K562 (cell line): Measurements from ENCODE around the gene SLC26A1. TPM values are rescaled to one million over a fixed set of nuclear protein-coding genes. Genes with fewer than 3 reads are reported as not detected.

Experiments
- ATAC-seq: fragments of 200-7000 bp; cut with Tn5 transposase; 3 replicates; pipeline ENCODE4 v1.9.1; 2020; ENCODE audit warnings: moderate library complexity
- BruUV-seq: library from RNA; stranded (reverse); fragments of 400-500 nt; replicated peaks from 2 replicates; lab custom pipeline; 2021; lab: Mats Ljungman, UMichigan
- CTCF ChIA-PET: fragments of 300-600 bp; formaldehyde crosslinking; extraction: SDS; loops from one replicate; lab custom pipeline; 2021; ENCODE audit warnings: low intra/inter-chr PET ratio; lab: Yijun Ruan, JAX
- POLR2A ChIA-PET: fragments of 300-600, 350-650 bp; sonication (Branson Sonifier 250); formaldehyde crosslinking; extraction: SDS; loops from one replicate; lab custom pipeline; 2021; ENCODE audit warnings: antibody characterized with exemption, inconsistent platforms; lab: Yijun Ruan, JAX
- DNase-seq, 4 experiments: peaks; one replicate each; pipeline versions ENCODE4 v3.0.0 to v3.0.0-alpha.2; 2011 to 2018; ENCODE audit warnings: low spot score in 3 of 4, mixed read lengths in 3 of 4; ENCODE audit errors: extremely low read depth in 1 of 4
- FAIRE-seq: peaks from 2 replicates; lab custom pipeline; 2011; peaks lifted over from hg19 to GRCh38; lab: Jason Lieb, UNC
- H2AFZ ChIP-seq: 2 replicates; pipeline ENCODE4 v1.6.0; 2011; ENCODE audit warnings: low read depth, low read length, control low read depth, inconsistent platforms
- H3K27ac ChIP-seq: fragments of 200-600 bp; 3 replicates; pipeline ENCODE4 v1.8.0; 2011; ENCODE audit warnings: low read depth, mild to moderate bottlenecking, control low read depth, inconsistent platforms, low read length, moderate library complexity, mixed read lengths; ENCODE audit errors: extremely low read depth
- H3K27me3 ChIP-seq, 2 experiments: fragments of 300-600 bp in 1 of 2; 2 replicates in 1 of 2; 3 replicates in 1 of 2; pipeline versions ENCODE4 v1.6.0 to v1.8.0; 2011; ENCODE audit warnings: inconsistent platforms in 2 of 2, low read length in 2 of 2, mild to moderate bottlenecking in 1 of 2, mixed read lengths in 1 of 2, moderate library complexity in 1 of 2; ENCODE audit not compliant: control insufficient read depth in 2 of 2, insufficient read depth in 2 of 2
- H3K36me3 ChIP-seq: fragments of 300-600 bp; 3 replicates; pipeline ENCODE4 v1.8.0; 2011; ENCODE audit warnings: mild to moderate bottlenecking, low read length, inconsistent platforms; ENCODE audit not compliant: control insufficient read depth, insufficient read depth
- H3K4me1 ChIP-seq, 2 experiments: fragments of 200-600 bp in 1 of 2; replicated peaks in 1 of 2; 2 replicates in 1 of 2; 3 replicates in 1 of 2; pipeline versions ENCODE4 v1.5.1 to v1.8.0; 2011; ENCODE audit warnings: inconsistent platforms in 2 of 2, low read length in 2 of 2, mild to moderate bottlenecking in 1 of 2, mixed read lengths in 1 of 2, moderate library complexity in 1 of 2; ENCODE audit not compliant: control insufficient read depth in 2 of 2, insufficient read depth in 2 of 2
- H3K4me2 ChIP-seq: 2 replicates; pipeline ENCODE4 v1.6.1; 2011; ENCODE audit warnings: low read length, control low read depth, inconsistent platforms, mixed read lengths; ENCODE audit not compliant: insufficient read depth
- H3K4me3 ChIP-seq: fragments of 200-600 bp; sonication (generic), shearing (Covaris generic); 2 replicates; pipeline ENCODE4 v1.5.1; 2016; ENCODE audit warnings: control low read depth, inconsistent platforms
- H3K79me2 ChIP-seq: fragments of 200-600 bp; 3 replicates; pipeline ENCODE4 v1.8.0; 2011; ENCODE audit warnings: low read length, inconsistent platforms; ENCODE audit not compliant: control insufficient read depth, insufficient read depth
- H3K9ac ChIP-seq, 2 experiments: 2 replicates each; pipeline versions ENCODE4 v1.6.0 to v1.6.1; 2011; ENCODE audit warnings: low read depth in 2 of 2, low read length in 2 of 2, control low read depth in 1 of 2, inconsistent platforms in 1 of 2, mild to moderate bottlenecking in 1 of 2, mixed read lengths in 1 of 2; ENCODE audit not compliant: insufficient read depth in 1 of 2
- H3K9me1 ChIP-seq: one replicate; pipeline ENCODE4 v1.6.0; 2011; ENCODE audit warnings: inconsistent platforms, mild to moderate bottlenecking, low read length, moderate library complexity; ENCODE audit not compliant: control insufficient read depth, insufficient read depth
- H3K9me3 ChIP-seq: replicated peaks from 2 replicates; pipeline ENCODE4 v1.5.1; 2011; ENCODE audit warnings: low read depth, low read length, inconsistent platforms; ENCODE audit not compliant: control insufficient read depth, insufficient read depth
- H4K20me1 ChIP-seq: replicated peaks from 2 replicates; pipeline ENCODE4 v1.6.1; 2011; ENCODE audit warnings: low read length, inconsistent platforms, mixed read lengths; ENCODE audit not compliant: control insufficient read depth, insufficient read depth
- CUX1 ChIP-seq: fragments of 200-800 bp; sonication (Bioruptor generic); IDR thresholded peaks from 2 replicates; pipeline ENCODE4 v1.6.1; 2016; ENCODE audit warnings: missing genetic modification characterization, missing compliant biosample characterization
- HDAC3 ChIP-seq: fragments of 450-650 bp; IDR thresholded peaks from 2 replicates; pipeline ENCODE4 v1.6.1; 2018; ENCODE audit warnings: borderline replicate concordance, mild to moderate bottlenecking, moderate library complexity; ENCODE audit not compliant: partially characterized antibody
- MYC ChIP-seq, 2 experiments: fragments of 250-450 bp in 1 of 2; sonication (Bioruptor Pico) in 1 of 2; IDR thresholded peaks; 2 replicates each; pipeline versions ENCODE4 v1.5.1 to v1.6.1; 2012 to 2021; ENCODE audit warnings: low read depth in 2 of 2, borderline replicate concordance in 1 of 2, improper control_type of control experiment in 1 of 2, low read length in 1 of 2, mild to moderate bottlenecking in 1 of 2, moderate library complexity in 1 of 2
- NR3C1 ChIP-seq: sonication (generic); formaldehyde crosslinking; IDR thresholded peaks from 2 replicates; pipeline ENCODE4 v1.8.1; 2022; ENCODE audit warnings: missing genetic modification reagents
- TBL1XR1 ChIP-seq, 2 experiments: IDR thresholded peaks; 2 replicates each; pipeline ENCODE4 v1.6.1; 2012; ENCODE audit warnings: improper control_type of control experiment in 2 of 2, low read length in 2 of 2, mild to moderate bottlenecking in 1 of 2
- ZBTB7A ChIP-seq: IDR thresholded peaks from 2 replicates; pipeline ENCODE4 v1.6.1; 2011; ENCODE audit warnings: low read depth, mild to moderate bottlenecking, low read length, moderate library complexity, borderline replicate concordance; ENCODE audit not compliant: control insufficient read depth
- ZC3H4 ChIP-seq: sonication (generic); formaldehyde crosslinking; IDR thresholded peaks from 2 replicates; pipeline ENCODE4 v1.9.0; 2021; ENCODE audit warnings: missing genetic modification reagents, borderline replicate concordance
- WGBS: fragments of 100-300 bp; shearing (Covaris generic); methylation state at CpG from one replicate; pipeline ENCODE4 v1.1.6; 2016; ENCODE audit warnings: low coverage, mixed read lengths; ENCODE audit not compliant: insufficient coverage; ENCODE audit errors: missing lambda C conversion rate; 5-methylcytosine and 5-hydroxymethylcytosine counted together
- in situ Hi-C: fragments of 300-500 bp; cut with MboI; formaldehyde crosslinking; loops from 4 replicates; pipeline ENCODE4 v1.15.0; 2018; ENCODE audit warnings: inconsistent platforms, mixed read lengths
- intact Hi-C: fragments of 100-400 bp; cut with micrococcal nuclease; formaldehyde crosslinking; loops from 2 replicates; pipeline ENCODE4 v1.14.2; 2022
- polyA plus RNA-seq, 8 experiments: library from polyadenylated mRNA; depleted of rRNA in 4 of 8; stranded (reverse) in 5 of 8; unstranded in 3 of 8; fragments of >200 nt; fragmentation: Nextera tagmentation in 2 of 8; fragmentation: Illumina TruSeq in 1 of 8; extraction: Ambion mirVana in 2 of 8; extraction: Trizol in 1 of 8; gene quantifications; 2 replicates each; pipeline versions ENCODE4 v1.2.1 to v1.2.3, GENCODE V29; 2011 to 2014; ENCODE audit warnings: inconsistent platforms in 1 of 8, missing spikeins in 1 of 8
- total RNA-seq, 7 experiments: library from RNA; depleted of rRNA in 6 of 7; stranded (reverse); fragments of >200 nt in 6 of 7; fragmentation: Illumina TruSeq in 2 of 7; extraction: Trizol in 2 of 7; gene quantifications; 2 replicates each; pipeline versions ENCODE4 v1.2.1 to v1.2.3, GENCODE V29; 2011 to 2021; ENCODE audit warnings: low replicate concordance in 1 of 7
- TF ChIP-seq, protein P1 (sequence below): fragments of 250-450 bp; sonication (Bioruptor Pico); IDR thresholded peaks from 2 replicates; pipeline ENCODE4 v1.4.0; 2020; ENCODE audit warnings: mild to moderate bottlenecking
- TF ChIP-seq, protein P2 (sequence below): IDR thresholded peaks from 3 replicates; pipeline ENCODE4 v1.6.1; 2011; ENCODE audit warnings: borderline replicate concordance, mild to moderate bottlenecking, moderate library complexity; ENCODE audit not compliant: insufficient read length; ENCODE audit errors: extremely low read depth

Gene SLC26A1
- total and polyA plus RNA-seq, 9 of the 15 experiments (the other 6 are each of a cell fraction or from before 2014, with no cell fraction given): 0.11 to 4.2 (median 0.95) TPM

DNA sequence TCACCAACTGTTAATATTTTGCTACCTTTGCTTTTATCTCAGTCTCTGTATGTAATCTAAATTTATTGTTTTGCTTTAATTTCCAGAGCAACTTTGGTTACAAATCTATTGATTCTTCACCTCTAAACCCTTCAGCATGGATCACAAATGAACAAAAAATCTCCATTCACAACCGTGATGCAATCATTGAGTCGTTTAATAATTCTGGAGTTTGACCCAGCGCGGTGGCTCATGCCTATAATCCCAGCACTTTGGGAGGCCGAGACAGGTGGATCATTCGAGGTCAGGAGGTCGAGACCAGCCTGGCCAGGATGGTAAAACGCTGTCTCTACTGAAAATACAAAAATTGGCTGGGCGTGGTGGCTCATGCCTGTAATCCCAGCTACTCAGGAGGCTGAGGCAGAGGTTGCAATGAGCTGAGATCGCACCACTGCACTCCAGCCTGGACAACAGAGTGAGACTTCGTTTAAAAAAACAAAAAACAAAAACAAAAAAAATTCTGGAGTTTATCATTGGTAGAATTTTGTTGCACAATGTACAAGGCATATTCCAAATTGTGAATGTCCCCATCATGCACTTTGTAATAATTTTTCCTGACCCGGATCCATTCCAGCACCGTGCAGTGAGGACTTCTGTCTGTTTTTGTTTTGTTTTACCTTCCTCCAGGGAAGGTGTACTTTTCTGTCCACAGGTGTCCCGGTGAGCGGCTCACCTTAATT is 8.7 kb downstream of the SLC26A1 start:
- in situ Hi-C loops (no loop called here), intact Hi-C loops (loop anchor here (5.0 to 10.0 kb wide), 4 partner anchors 202 to 300 kb away; partner anchors contain the start of gene SLC49A3)
- H3K27me3 ChIP-seq: no peaks in the 10 kb centered on the region
- BruUV-seq: no TSS peak
- ATAC-seq (no peak), DNase-seq (no peak), FAIRE-seq (no peak)
- no peaks in the 10 kb centered on the region for H3K36me3 ChIP-seq
- peak overlapping the region; percentile 76 for H2AFZ ChIP-seq
- H3K79me2 ChIP-seq: peaks cover 28% of the 10 kb centered on the region
- H3K9me1 ChIP-seq: no peaks in the 10 kb centered on the region
- WGBS: 33% methylated on average over 15 of the region's 15 CpGs
- POLR2A ChIA-PET: interaction anchor here (0.6 to 1.6 kb wide), 5 partner anchors 9 to 475 kb away, joined by 3 to 6 read pairs (median 3); partner anchors contain the start of gene SLC26A1
- H3K9ac ChIP-seq: peak overlapping the region; percentile 35 to 83; a peak in 3 of 4 replicates
- H3K27ac ChIP-seq: peak overlapping the region; percentile 26; the same call in 2 of the 3 replicates
- CTCF ChIA-PET: no interaction called here
- no peaks in the 10 kb centered on the region for H4K20me1 ChIP-seq
- H3K9me3 ChIP-seq: no peaks in the 10 kb centered on the region; the same call in 1 of the 2 replicates
- H3K4me3 ChIP-seq: no peak overlapping the region
- H3K4me1 ChIP-seq: peaks cover 38 to 71% of the 10 kb centered on the region in 2 experiments
- H3K4me2 ChIP-seq: peak overlapping the region; percentile 73
- TF ChIP-seq ZC3H4 (CRISPR knock-in tag) (no peak), MYC (IDR thresholded peaks at IDR 0.05; ENCODE audit: low read depth, low read length) (no peak), MYC (CRISPR knock-in tag; IDR thresholded peaks at IDR 0.05; ENCODE audit: borderline replicate concordance, low read depth) (no peak), NR3C1 (CRISPR knock-in tag) (no peak), TBL1XR1 (IDR thresholded peaks at IDR 0.05; ENCODE audit: low read length in 2 of 2) (no peak), CUX1 (no peak), HDAC3 (no peak), ZBTB7A (no peak)
- TF ChIP-seq, protein P1, sequence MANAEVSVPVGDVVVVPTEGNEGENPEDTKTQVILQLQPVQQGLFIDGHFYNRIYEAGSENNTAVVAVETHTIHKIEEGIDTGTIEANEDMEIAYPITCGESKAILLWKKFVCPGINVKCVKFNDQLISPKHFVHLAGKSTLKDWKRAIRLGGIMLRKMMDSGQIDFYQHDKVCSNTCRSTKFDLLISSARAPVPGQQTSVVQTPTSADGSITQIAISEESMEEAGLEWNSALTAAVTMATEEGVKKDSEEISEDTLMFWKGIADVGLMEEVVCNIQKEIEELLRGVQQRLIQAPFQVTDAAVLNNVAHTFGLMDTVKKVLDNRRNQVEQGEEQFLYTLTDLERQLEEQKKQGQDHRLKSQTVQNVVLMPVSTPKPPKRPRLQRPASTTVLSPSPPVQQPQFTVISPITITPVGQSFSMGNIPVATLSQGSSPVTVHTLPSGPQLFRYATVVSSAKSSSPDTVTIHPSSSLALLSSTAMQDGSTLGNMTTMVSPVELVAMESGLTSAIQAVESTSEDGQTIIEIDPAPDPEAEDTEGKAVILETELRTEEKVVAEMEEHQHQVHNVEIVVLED (CRISPR knock-in tag): no peak
- TF ChIP-seq, protein P2, sequence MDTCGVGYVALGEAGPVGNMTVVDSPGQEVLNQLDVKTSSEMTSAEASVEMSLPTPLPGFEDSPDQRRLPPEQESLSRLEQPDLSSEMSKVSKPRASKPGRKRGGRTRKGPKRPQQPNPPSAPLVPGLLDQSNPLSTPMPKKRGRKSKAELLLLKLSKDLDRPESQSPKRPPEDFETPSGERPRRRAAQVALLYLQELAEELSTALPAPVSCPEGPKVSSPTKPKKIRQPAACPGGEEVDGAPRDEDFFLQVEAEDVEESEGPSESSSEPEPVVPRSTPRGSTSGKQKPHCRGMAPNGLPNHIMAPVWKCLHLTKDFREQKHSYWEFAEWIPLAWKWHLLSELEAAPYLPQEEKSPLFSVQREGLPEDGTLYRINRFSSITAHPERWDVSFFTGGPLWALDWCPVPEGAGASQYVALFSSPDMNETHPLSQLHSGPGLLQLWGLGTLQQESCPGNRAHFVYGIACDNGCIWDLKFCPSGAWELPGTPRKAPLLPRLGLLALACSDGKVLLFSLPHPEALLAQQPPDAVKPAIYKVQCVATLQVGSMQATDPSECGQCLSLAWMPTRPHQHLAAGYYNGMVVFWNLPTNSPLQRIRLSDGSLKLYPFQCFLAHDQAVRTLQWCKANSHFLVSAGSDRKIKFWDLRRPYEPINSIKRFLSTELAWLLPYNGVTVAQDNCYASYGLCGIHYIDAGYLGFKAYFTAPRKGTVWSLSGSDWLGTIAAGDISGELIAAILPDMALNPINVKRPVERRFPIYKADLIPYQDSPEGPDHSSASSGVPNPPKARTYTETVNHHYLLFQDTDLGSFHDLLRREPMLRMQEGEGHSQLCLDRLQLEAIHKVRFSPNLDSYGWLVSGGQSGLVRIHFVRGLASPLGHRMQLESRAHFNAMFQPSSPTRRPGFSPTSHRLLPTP: no peak
